ENCODE data around the gene TMEM245. TPM values are rescaled to one million over a fixed set of nuclear protein-coding genes. Genes with fewer than 3 reads are reported as not detected.

TMEM245 gene
- polyA plus RNA-seq, 3 donors = 6.9 to 11.3 (median 9.7) TPM

DNA sequence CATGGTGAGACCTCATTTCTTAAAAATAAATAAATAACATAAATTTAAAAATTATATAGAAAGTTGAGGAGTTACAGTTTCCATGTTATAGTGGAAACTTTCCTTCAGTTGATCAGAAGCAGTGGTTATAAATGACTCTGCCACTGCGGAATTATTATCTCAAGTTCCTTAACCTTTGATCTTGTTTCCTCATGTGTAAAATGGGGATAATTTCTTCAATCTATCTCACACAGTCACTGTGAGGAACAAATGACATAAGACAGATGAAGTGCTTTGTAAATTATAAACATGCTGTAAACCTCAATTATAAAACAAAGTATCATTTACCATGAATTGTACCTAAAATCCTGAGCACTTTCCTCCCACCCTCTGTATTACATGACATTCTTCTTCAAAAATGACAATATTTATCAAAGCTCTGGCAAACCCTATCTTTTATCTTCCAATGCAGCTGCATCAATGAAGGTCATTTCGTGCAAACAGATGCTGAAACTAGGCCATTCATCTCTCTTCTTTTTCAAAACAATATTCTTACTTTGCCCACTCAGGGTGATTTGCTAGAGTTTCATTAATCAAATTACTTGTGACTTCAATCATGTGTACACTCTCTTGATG, 46.8 kb downstream of the TMEM245 start:
- Mint-ChIP-seq H3K36me3 (peaks cover 36 to 41% of the 10 kb centered on the region in 2 donors), H3K9me3 (no peaks in the 10 kb centered on the region), H3K27me3 (ENCODE audit: low read depth in 3 of 3) (peaks cover 0 to 1% (median 0%) of the 10 kb centered on the region in 3 donors), H3K4me1 (no peaks in the 10 kb centered on the region), H3K27ac (no peak overlapping the region), H3K4me3 (no peak overlapping the region)
- Histone ChIP-seq H3K27me3 (ENCODE audit: control insufficient read depth in 2 of 2, insufficient read depth in 2 of 2, low read length in 2 of 2) (no peaks in the 10 kb centered on the region), H3K4me2 (replicated peaks; ENCODE audit: extremely low read depth, low read length, poor library complexity, severe bottlenecking) (no peak overlapping the region), H2AFZ (ENCODE audit: insufficient read depth, low read depth, low read length, poor library complexity, severe bottlenecking) (no peak overlapping the region), H3K27ac (ENCODE audit: low read depth in 1 of 2, low read length in 2 of 2) (no peak overlapping the region), H4K20me1 (ENCODE audit: insufficient read depth, low read length) (no peaks in the 10 kb centered on the region), H3K36me3 (replicated peaks in 1 of 2; ENCODE audit: control insufficient read depth in 1 of 2, insufficient read depth in 2 of 2, low read length in 2 of 2) (peaks cover 44 to 85% of the 10 kb centered on the region in 2 donors), H3K79me2 (ENCODE audit: insufficient read depth, low read length) (no peaks in the 10 kb centered on the region), H3K4me3 (replicated peaks in 1 of 3; ENCODE audit: low read depth in 2 of 3, low read length in 3 of 3) (no peak overlapping the region), H3K9me3 (replicated peaks in 1 of 2; ENCODE audit: control insufficient read depth in 1 of 2, insufficient read depth in 1 of 2, low read length in 2 of 2) (no peaks in the 10 kb centered on the region), H3K9ac (ENCODE audit: insufficient read depth, low read length, poor library complexity, severe bottlenecking) (no peak overlapping the region), H3K4me1 (ENCODE audit: control insufficient read depth in 1 of 2, insufficient read depth in 2 of 2, low read length in 2 of 2) (no peaks in the 10 kb centered on the region)
- TF ChIP-seq, protein P1, sequence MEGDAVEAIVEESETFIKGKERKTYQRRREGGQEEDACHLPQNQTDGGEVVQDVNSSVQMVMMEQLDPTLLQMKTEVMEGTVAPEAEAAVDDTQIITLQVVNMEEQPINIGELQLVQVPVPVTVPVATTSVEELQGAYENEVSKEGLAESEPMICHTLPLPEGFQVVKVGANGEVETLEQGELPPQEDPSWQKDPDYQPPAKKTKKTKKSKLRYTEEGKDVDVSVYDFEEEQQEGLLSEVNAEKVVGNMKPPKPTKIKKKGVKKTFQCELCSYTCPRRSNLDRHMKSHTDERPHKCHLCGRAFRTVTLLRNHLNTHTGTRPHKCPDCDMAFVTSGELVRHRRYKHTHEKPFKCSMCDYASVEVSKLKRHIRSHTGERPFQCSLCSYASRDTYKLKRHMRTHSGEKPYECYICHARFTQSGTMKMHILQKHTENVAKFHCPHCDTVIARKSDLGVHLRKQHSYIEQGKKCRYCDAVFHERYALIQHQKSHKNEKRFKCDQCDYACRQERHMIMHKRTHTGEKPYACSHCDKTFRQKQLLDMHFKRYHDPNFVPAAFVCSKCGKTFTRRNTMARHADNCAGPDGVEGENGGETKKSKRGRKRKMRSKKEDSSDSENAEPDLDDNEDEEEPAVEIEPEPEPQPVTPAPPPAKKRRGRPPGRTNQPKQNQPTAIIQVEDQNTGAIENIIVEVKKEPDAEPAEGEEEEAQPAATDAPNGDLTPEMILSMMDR (IDR thresholded peaks at IDR 0.05) = no peak
- DNase-seq = no peak
- intact Hi-C loops (cut with micrococcal nuclease) = no loop called here
- 100% methylated on average over 1 of the region's 2 CpGs for WGBS (ENCODE audit: insufficient coverage)

DNA sequence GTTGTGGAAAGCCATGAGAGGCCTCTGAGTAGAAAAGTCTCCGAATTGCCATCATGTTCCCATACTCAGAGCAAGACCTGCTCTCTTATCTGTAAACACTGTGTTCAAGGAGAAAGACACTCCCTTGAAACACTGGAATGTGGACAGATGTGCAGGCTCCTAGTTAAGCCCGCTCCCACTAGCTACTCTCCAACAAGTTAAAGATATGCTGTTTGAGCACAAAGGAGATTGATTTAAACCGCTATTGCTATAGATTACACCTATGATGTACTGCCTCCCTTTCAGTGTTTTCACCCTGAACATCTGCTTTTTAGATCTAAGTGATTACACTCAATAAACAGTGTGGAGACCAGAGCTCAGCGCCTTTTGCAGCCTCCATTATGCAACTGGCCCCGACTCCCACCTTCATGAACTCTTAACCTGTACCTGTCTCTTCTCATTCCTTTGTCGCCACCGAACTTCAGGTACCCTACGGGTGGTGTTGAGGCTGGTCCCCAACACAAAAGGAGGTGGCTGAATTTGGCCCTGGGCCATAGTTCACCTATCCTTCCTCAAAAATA, 47.5 kb downstream of the TMEM245 start:
- Histone ChIP-seq H2AFZ (ENCODE audit: insufficient read depth, low read depth, low read length, poor library complexity, severe bottlenecking) (no peak overlapping the region), H3K9ac (ENCODE audit: insufficient read depth, low read length, poor library complexity, severe bottlenecking) (no peak overlapping the region), H3K4me3 (replicated peaks in 1 of 3; ENCODE audit: low read depth in 2 of 3, low read length in 3 of 3) (no peak overlapping the region), H3K79me2 (ENCODE audit: insufficient read depth, low read length) (no peaks in the 10 kb centered on the region), H4K20me1 (ENCODE audit: insufficient read depth, low read length) (no peaks in the 10 kb centered on the region), H3K27ac (ENCODE audit: low read depth in 1 of 2, low read length in 2 of 2) (no peak overlapping the region), H3K4me1 (ENCODE audit: control insufficient read depth in 1 of 2, insufficient read depth in 2 of 2, low read length in 2 of 2) (no peaks in the 10 kb centered on the region), H3K27me3 (ENCODE audit: control insufficient read depth in 2 of 2, insufficient read depth in 2 of 2, low read length in 2 of 2) (no peaks in the 10 kb centered on the region), H3K9me3 (replicated peaks in 1 of 2; ENCODE audit: control insufficient read depth in 1 of 2, insufficient read depth in 1 of 2, low read length in 2 of 2) (no peaks in the 10 kb centered on the region), H3K4me2 (replicated peaks; ENCODE audit: extremely low read depth, low read length, poor library complexity, severe bottlenecking) (no peak overlapping the region), H3K36me3 (replicated peaks in 1 of 2; ENCODE audit: control insufficient read depth in 1 of 2, insufficient read depth in 2 of 2, low read length in 2 of 2) (peaks cover 45 to 85% of the 10 kb centered on the region in 2 donors)
- 100% methylated on average over 2 of the region's 8 CpGs for WGBS (ENCODE audit: insufficient coverage)
- intact Hi-C loops (cut with micrococcal nuclease) = no loop called here
- TF ChIP-seq, protein P1 (IDR thresholded peaks at IDR 0.05) = no peak
- Mint-ChIP-seq H3K36me3 (peaks cover 35 to 39% of the 10 kb centered on the region in 2 donors), H3K9me3 (no peaks in the 10 kb centered on the region), H3K4me3 (no peak overlapping the region), H3K4me1 (no peaks in the 10 kb centered on the region), H3K27ac (no peak overlapping the region), H3K27me3 (ENCODE audit: low read depth in 3 of 3) (peaks cover 0 to 1% (median 0%) of the 10 kb centered on the region in 3 donors)
- no peak for DNase-seq

All from CD14-positive monocyte (primary cell).